ENCODE measurements around the gene ZFR2.

The ZFR2 gene

DNA sequence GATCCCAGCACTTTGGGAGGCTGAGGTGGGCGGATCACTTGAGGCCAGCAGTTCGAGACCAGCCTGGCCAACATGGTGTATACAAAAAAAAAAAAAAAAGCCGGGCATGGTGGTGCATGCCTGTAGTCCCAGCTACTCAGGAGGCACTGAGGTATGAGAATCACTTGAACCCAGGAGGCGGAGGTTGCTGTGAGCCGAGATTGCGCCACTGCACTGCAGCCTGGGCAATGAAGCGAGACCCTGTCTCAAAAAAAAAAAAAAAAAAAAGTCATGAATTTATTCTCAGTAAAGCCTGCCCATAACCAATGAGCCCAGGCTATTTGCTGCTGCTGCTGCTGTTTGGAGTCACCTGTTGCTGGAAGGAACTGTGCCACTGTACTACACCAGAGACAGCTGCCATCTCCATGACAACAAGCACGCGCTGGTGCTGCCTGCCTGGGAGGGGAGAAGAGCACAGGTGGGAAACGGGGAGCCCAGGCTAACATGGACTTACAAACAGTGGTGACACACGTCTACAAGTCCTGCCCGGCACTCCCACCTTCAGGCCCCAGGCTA lies 11.3 kb downstream of the ZFR2 start:
- DNase-seq (ENCODE audit: insufficient read length, low spot score), result no peak
- no peak for TF ChIP-seq CTCF (IDR thresholded peaks at IDR 0.05; ENCODE audit: insufficient read depth, missing control alignments)
- no peak for FAIRE-seq

DNA sequence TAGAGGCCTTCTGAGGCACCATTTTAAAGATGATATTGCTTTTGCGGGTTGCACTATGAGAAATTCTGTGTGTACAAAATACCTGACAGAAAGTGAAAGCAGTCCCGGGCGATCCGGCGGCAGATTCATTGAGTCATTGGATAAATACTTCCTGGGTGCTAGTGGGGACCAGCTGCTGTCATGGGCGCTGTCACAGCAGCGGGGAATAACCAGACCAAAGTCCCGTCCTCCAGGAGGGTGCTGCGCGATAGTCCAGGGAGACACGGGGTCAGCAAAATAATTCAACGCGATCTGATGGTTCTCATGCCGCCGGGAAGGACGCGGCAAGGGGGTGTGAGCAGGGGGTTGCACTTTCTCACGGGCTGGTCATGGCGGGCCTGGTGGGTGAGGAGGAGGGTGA lies 13.5 kb downstream of the ZFR2 start:
- FAIRE-seq, result no peak
- TF ChIP-seq CTCF (IDR thresholded peaks at IDR 0.05; ENCODE audit: insufficient read depth, missing control alignments), result no peak
- no peak for DNase-seq (ENCODE audit: insufficient read length, low spot score)

DNA sequence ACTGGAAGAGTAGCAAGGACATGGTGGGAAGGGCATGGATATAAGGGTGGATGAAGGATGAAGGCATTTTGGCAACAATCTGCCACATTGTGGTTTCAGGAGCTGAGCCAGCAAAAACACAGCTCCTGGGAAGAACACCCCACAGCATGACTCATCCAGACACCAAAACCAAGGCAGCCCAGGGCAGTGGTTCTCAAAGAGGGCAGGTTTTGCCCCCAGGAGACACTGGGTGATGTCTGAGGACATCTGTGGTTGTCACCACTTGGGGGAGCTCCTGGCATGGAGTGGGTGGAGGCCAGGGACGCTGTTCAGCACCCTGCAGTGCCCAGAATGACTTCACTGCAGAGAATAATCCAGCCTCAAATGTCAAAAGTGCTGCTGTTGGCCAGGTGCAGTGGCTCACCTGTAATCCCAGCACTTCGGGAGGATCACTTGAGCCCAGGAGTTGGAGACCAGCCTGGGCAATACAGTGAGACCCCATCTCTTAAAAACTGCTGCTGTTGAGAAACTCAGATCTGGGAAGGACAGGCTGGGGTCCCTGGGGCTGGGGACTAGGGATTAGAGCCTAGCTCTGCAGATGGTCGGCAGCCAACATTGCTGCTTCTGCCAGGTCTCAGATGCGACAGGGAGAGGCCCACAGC lies 16.1 kb downstream of the ZFR2 start:
- no peak for DNase-seq (ENCODE audit: insufficient read length, low spot score)
- no peak for FAIRE-seq
- peak; percentile 17 for TF ChIP-seq CTCF (IDR thresholded peaks at IDR 0.05; ENCODE audit: insufficient read depth, missing control alignments)

DNA sequence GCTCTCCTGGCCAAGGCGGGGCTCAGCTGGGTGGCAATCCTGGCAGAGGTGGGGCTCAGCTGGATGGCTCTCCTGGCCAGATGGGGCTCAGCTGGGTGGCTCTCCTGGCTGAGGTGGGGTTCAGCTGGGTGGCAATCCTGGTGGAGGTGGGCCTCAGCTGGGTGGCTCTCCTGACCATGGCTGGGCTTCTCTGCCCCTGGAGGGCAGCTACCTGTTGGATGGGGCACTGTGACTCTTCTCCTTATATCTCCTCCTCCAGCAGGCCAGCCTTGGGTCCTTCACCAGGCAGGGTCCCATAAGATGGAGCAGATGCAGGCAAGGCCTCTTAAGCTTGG lies 16.7 kb downstream of the ZFR2 start:
- no peak for TF ChIP-seq CTCF (IDR thresholded peaks at IDR 0.05; ENCODE audit: insufficient read depth, missing control alignments)
- FAIRE-seq (no peak), DNase-seq (ENCODE audit: insufficient read length, low spot score) (no peak)

GRCh38 chr19:3851254-3852176 lies 17.3 kb downstream of the ZFR2 start:
- DNase-seq (ENCODE audit: insufficient read length, low spot score) (no peak), FAIRE-seq (no peak)
- TF ChIP-seq CTCF (IDR thresholded peaks at IDR 0.05; ENCODE audit: insufficient read depth, missing control alignments), result no peak

DNA sequence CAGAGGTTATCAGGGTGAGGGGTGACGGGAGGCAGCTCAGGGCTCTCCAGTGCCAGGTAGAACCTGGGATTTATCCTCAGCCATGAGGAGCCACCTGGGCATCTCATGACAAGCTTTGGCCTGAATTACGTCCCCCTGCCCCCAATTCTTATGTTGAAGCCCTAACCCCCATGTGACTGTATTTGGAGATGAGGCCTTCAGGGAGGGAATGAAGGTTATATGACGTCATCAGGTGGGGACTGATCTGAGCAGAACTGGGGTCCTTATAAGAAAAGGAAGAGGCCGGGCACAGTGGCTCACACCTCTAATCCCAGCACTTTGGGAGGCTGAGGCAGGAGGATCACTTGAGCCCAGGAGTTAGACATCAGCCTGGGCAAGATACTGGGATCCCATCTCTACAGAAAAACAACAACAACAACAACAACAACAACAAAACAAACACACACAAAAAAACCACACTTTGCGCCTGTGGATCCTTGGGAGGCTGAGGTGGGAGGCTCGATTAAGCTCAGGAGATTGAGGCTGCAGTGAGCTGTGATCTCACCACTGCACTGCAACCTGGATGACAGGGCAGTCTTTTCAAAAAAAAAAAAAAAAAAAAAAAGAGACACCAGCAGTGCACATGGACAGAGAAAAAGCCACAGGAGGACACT lies 18.4 kb downstream of the ZFR2 start:
- DNase-seq (ENCODE audit: insufficient read length, low spot score) (no peak), FAIRE-seq (no peak)
- no peak for TF ChIP-seq CTCF (IDR thresholded peaks at IDR 0.05; ENCODE audit: insufficient read depth, missing control alignments)
